LNCAP (cell line): ENCODE measurements around the gene EVL.

Source experiments
- TF ChIP-seq, protein P1 (sequence below): fragments of 450-650 bp; IDR thresholded peaks from 2 replicates; pipeline ENCODE4 v1.5.1; 2017; ENCODE audit warnings: mild to moderate bottlenecking

EVL gene

DNA sequence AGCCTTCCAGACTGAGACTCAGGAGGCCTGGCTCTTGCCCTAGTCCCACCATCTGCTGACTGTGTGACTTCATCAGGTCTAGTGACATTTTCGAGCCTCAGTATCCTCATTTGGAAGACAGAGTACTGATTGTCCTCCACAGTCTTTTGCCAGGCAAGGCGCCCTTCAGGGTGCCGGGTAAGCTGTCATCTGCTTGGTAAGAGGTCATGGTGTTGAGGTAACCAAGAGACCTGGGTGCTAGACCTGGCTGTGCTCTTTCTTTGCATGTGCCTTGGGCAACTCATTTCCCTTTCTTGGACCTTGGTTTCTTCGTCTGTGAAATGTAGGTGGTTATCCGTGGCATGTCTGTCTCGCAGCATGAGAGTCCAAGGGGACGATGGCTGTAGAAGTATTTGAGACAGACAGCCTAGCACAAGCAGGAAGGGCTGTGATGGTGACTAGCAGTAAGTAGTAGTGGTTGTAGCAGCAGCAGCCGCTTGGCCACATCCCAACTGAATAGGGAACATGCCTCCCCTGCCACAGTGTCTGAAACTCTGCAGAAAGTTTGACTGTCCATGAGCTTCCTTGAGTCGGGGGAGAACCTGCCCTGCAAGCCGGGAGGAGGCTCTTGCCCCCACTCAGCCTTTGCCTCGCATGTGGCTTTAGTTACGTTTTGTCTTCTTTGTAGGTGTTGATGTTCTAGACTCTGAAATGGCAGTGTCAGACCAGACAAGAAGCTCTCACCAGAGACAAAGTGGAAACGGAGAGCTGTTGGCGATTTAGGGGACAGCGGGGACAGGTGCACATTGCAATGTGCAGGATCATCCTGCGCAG is 40.3 kb downstream of the EVL start:
- TF ChIP-seq, protein P1, sequence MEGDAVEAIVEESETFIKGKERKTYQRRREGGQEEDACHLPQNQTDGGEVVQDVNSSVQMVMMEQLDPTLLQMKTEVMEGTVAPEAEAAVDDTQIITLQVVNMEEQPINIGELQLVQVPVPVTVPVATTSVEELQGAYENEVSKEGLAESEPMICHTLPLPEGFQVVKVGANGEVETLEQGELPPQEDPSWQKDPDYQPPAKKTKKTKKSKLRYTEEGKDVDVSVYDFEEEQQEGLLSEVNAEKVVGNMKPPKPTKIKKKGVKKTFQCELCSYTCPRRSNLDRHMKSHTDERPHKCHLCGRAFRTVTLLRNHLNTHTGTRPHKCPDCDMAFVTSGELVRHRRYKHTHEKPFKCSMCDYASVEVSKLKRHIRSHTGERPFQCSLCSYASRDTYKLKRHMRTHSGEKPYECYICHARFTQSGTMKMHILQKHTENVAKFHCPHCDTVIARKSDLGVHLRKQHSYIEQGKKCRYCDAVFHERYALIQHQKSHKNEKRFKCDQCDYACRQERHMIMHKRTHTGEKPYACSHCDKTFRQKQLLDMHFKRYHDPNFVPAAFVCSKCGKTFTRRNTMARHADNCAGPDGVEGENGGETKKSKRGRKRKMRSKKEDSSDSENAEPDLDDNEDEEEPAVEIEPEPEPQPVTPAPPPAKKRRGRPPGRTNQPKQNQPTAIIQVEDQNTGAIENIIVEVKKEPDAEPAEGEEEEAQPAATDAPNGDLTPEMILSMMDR, result no peak

GRCh38 chr14:100106250-100107112 is 41.3 kb downstream of the EVL start:
- TF ChIP-seq, protein P1, result no peak

DNA sequence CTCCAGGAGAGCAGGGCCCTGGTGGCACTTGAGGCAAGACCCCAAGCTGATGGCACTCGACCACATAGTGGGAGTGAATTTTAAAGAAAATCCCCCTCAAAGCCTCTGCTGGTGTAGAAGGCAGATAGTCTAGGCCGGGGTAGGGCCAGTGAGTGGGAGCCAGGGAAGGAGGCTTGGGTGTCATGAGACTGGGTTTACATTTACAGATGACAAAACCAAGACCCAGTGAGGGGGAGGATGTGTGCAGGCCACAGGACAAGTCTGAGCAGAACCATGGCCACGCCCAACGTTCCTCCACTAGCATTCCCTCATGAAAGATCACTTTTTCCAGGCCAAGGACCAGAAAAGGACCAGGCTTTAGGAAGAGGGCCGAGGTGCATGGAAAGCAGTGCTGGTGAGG is 42.0 kb downstream of the EVL start:
- TF ChIP-seq, protein P1, result no peak

DNA sequence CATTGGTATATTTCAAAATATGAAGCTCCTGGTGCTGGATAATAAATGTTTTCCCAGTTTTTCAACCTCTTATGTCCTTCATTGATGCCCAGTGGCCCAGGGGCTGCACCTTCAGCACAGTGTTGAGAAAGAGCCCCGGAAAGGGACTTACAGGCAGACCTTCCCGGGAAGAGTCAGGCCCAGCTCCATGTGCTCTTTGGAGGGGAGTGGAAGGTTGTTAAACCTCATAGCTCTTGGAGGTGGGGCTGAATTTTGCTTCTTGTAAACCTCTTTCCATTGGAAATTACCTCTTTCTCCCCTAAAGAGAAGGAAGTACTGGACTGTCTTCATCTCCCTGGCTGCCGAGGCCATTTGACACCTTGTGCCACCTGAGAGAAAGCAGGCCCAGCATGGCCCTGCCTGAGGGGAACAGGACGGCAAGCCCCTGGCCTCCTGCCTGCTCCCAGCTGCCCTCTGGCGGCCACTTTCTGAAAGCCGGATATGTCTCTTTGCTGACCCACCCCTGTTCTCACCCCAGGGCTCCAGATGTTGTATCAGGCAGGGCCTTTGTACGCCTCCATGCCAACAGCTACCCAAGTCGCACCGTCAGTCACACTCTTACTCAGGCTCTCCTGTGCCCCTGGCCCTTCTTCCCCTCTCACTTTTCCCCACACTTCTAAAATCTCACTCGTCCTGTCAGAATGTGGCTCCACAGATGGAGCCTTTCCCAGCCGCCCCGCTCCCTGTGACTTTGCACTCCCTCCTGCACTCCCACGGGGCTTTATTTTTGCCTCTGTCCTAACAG is 43.0 kb downstream of the EVL start:
- TF ChIP-seq, protein P1, result peak; percentile 87

DNA sequence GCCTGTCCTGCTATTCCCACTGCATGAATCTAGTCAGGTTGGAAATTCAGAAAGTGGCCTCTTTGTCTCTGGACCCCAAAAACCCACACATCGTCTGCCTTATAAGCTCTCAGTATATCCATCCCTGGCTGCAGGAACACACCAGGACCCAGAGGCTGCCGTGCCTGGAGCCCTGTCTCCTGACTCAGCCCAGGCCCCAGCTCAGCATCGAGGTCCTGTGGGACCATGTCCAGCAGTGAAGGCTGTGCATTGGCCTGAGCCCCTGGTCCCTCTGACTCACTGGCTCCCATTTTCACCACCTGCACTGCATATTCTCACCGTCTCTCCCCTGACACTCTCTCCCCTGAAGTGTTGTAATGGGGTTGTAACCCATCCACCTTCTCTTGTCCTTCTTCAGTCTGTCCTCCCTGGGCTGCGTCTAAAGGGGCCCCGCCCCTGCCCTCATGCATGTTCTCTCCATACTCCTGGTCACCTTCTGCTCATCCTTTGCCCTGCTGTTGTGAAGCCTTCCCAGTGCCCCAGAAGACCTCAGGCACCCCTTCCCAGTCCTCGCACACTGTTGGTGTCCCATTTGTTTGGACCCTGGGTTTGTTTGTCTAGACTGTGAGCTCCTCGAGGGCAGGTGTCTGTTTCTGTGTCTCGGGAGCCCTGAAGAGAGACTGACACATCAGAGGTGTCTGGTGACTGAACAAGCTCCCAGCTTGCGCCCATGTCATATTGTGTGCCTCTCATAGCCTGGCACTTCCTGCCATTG is 43.8 kb downstream of the EVL start:
- TF ChIP-seq, protein P1, result no peak

GRCh38 chr14:100109594-100109955 is 44.4 kb downstream of the EVL start:
- TF ChIP-seq, protein P1, result no peak

GRCh38 chr14:100110816-100111215 is 45.6 kb downstream of the EVL start:
- TF ChIP-seq, protein P1, result no peak
